HEK293 (cell line): ENCODE measurements around the gene TCEA2.

Source experiments
- CTCF ChIP-seq: fragments of 450-650 bp; formaldehyde crosslinking; IDR thresholded peaks from 2 replicates; pipeline ENCODE4 v1.5.1; 2016; ENCODE audit warnings: missing biosample characterization, missing genetic modification characterization
- ZNF292 ChIP-seq: fragments of 450-650 bp; formaldehyde crosslinking; IDR thresholded peaks from 2 replicates; pipeline ENCODE4 v1.5.1; 2016; ENCODE audit warnings: low read depth, missing biosample characterization, missing genetic modification characterization, borderline replicate concordance
- ZNF596 ChIP-seq: fragments of 450-650 bp; IDR thresholded peaks from 2 replicates; pipeline ENCODE4 v1.5.0; 2018; ENCODE audit warnings: missing biosample characterization, mild to moderate bottlenecking, missing genetic modification characterization, moderate library complexity

GRCh38 chr20:64095927-64096326, 32.9 kb downstream of the TCEA2 start:
- TF ChIP-seq CTCF (tag by site-specific recombination) (no peak), ZNF292 (tag by site-specific recombination) (no peak), ZNF596 (tag by site-specific recombination) (no peak)
